T-cell (primary cell): ENCODE results near the gene SYNPO. TPM values are rescaled to one million over a fixed set of nuclear protein-coding genes. Genes with fewer than 3 reads are reported as not detected.

Experiments used
- ATAC-seq, 4 experiments: fragments of 200-7000 bp in 3 of 4; fragments of 150-1000 bp in 1 of 4; cut with Tn5 transposase; replicated peaks in 1 of 4; 1 replicate in 3 of 4; 2 replicates in 1 of 4; pipeline ENCODE4 v1.10.0; 2021; ENCODE audit warnings: moderate library complexity in 3 of 4, mild to moderate bottlenecking in 2 of 4, moderate number of reproducible peaks in 1 of 4
- CTCF ChIA-PET, 2 donors: fragments of 300-600 bp; sonication (Branson Sonifier 250); formaldehyde crosslinking; loops; one replicate each; lab custom pipeline; 2022; ENCODE audit warnings: antibody characterized with exemption in 2 of 2; lab: Charles Lee
- POLR2A ChIA-PET, 2 donors: fragments of 300-600 bp; sonication (Branson Sonifier 250); formaldehyde crosslinking; loops; one replicate each; lab custom pipeline; 2022; ENCODE audit warnings: antibody characterized with exemption in 2 of 2; lab: Charles Lee
- DNase-seq, 35 experiments: peaks; one replicate each; pipeline versions ENCODE4 v3.0.0 to v3.0.0-alpha.2; 2013 to 2023
- H3K27ac ChIP-seq: one replicate; pipeline ENCODE4 v1.5.1; 2013; ENCODE audit warnings: low read length
- H3K27me3 ChIP-seq, 2 experiments: replicated peaks in 1 of 2; 1 replicate in 1 of 2; 2 replicates in 1 of 2; pipeline versions ENCODE4 v1.6.1 to v1.7.0; 2013; ENCODE audit warnings: low read length in 1 of 2, mixed read lengths in 1 of 2; ENCODE audit not compliant: control insufficient read depth in 2 of 2, insufficient read depth in 2 of 2; ENCODE audit errors: extremely low read depth in 1 of 2
- H3K36me3 ChIP-seq, 2 donors: 1 replicate in 1 of 2; 2 replicates in 1 of 2; pipeline versions ENCODE4 v1.6.1 to v1.7.0; 2013; ENCODE audit warnings: low read length in 1 of 2; ENCODE audit not compliant: control insufficient read depth in 2 of 2, insufficient read depth in 1 of 2; ENCODE audit errors: extremely low read depth in 1 of 2
- H3K4me1 ChIP-seq, 2 experiments: 1 replicate in 1 of 2; 2 replicates in 1 of 2; pipeline versions ENCODE4 v1.6.1 to v1.7.0; 2013; ENCODE audit warnings: low read length in 2 of 2, mixed read lengths in 1 of 2; ENCODE audit not compliant: insufficient read depth in 2 of 2, control insufficient read depth in 1 of 2; ENCODE audit errors: extremely low read depth in 1 of 2
- H3K4me3 ChIP-seq, 2 donors: 1 replicate in 1 of 2; 2 replicates in 1 of 2; pipeline versions ENCODE4 v1.5.1 to v1.7.0; 2013; ENCODE audit warnings: mild to moderate bottlenecking in 2 of 2, low read length in 1 of 2, moderate library complexity in 1 of 2; ENCODE audit not compliant: control insufficient read depth in 1 of 2; ENCODE audit errors: extremely low read depth in 1 of 2
- H3K9me3 ChIP-seq: 2 replicates; pipeline ENCODE4 v1.7.0; 2013
- H3K27ac Mint-ChIP-seq, 2 donors: one replicate each; pipeline ENCODE4 v1.8.0; 2020 to 2021; ENCODE audit warnings: mild to moderate bottlenecking in 2 of 2, mixed read lengths in 2 of 2
- H3K27me3 Mint-ChIP-seq, 2 donors: one replicate each; pipeline ENCODE4 v1.8.0; 2021 to 2022; ENCODE audit warnings: mixed read lengths in 2 of 2
- H3K36me3 Mint-ChIP-seq: one replicate; pipeline ENCODE4 v1.8.0; 2021; ENCODE audit warnings: mixed read lengths
- H3K4me1 Mint-ChIP-seq, 3 donors: one replicate each; pipeline ENCODE4 v1.8.0; 2020 to 2022; ENCODE audit warnings: mixed read lengths in 3 of 3, mild to moderate bottlenecking in 1 of 3
- H3K4me3 Mint-ChIP-seq, 3 donors: one replicate each; pipeline ENCODE4 v1.8.0; 2020 to 2022; ENCODE audit warnings: mild to moderate bottlenecking in 3 of 3, mixed read lengths in 3 of 3, moderate library complexity in 3 of 3
- H3K9me3 Mint-ChIP-seq, 3 donors: one replicate each; pipeline ENCODE4 v1.8.0; 2020 to 2022; ENCODE audit warnings: mixed read lengths in 3 of 3
- WGBS: methylation state at CpG from one replicate; pipeline ENCODE4 v1.1.5; 2013; ENCODE audit warnings: missing lambda C conversion rate; ENCODE audit not compliant: insufficient coverage; 5-methylcytosine and 5-hydroxymethylcytosine counted together
- total RNA-seq, 35 experiments: library from RNA in 6 of 35; stranded (reverse) in 6 of 35; fragments of 120-200 nt in 1 of 35; gene quantifications; one replicate each; pipeline versions ENCODE4 v1.2.1 to v1.2.4 and lab custom pipeline; 2013 to 2026

Gene SYNPO
- total RNA-seq, 5 donors from 2014 or later (not counting 1 experiment from before 2014, with no cell fraction given): 0.09 to 1.9 (median 1.0) TPM

DNA sequence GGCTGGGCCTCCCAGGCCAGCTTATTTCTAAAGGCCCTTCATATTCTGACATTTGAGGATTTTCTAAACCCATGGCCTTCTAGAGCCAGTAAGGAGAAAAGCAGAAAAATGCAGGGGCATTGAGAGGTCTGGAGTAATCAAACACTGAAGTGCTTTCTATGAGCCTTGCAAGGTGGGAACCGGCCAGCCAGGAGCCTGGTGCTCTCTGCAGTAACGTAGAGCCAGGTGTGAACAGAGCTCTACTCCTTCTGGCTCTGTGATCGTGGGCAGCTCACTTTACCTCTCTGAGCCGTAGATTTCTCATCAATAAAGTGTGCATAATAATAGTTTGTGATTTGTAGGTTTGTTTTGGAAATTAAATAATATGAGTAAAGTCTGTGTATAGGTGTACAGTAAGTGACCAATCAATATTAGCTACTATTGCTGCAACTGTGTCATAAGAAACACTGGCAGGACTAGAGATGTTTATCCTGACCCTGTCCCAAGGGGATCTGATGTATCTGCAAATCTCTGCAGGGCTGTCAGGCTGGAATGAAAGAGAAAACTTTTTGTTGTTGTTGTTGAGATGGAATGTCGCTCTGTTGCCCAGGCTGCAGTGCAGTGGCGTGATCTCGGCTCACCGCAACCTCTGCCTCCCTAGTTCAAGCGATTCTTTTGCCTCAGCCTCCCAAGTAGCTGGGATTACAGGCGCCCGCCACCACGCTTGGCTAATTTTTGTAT, 2.7 kb downstream of the SYNPO start:
- no peak for DNase-seq
- 90% methylated on average over 2 of the region's 12 CpGs for WGBS
- no peaks in the 10 kb centered on the region for H3K9me3 ChIP-seq
- ChIA-PET POLR2A (no interaction called here), CTCF (interaction anchor here in 1 of 2 donors (0.5 kb wide), 1 partner anchor 807 kb away, joined by 3 read pairs; no protein-coding TSS in a partner anchor)
- H3K4me1 Mint-ChIP-seq: no peaks in the 10 kb centered on the region
- no peak overlapping the region for H3K4me3 Mint-ChIP-seq
- H3K27me3 Mint-ChIP-seq: peaks cover 2 to 9% of the 10 kb centered on the region in 2 donors
- H3K36me3 ChIP-seq: no peaks in the 10 kb centered on the region
- H3K9me3 Mint-ChIP-seq: no peaks in the 10 kb centered on the region
- H3K36me3 Mint-ChIP-seq: no peaks in the 10 kb centered on the region
- H3K27ac Mint-ChIP-seq: no peak overlapping the region
- H3K27me3 ChIP-seq: peaks cover 0 to 25% of the 10 kb centered on the region in 2 experiments
- H3K4me1 ChIP-seq: no peaks in the 10 kb centered on the region
- H3K4me3 ChIP-seq: no peak overlapping the region
- no peak overlapping the region for H3K27ac ChIP-seq
- ATAC-seq: no peak

DNA sequence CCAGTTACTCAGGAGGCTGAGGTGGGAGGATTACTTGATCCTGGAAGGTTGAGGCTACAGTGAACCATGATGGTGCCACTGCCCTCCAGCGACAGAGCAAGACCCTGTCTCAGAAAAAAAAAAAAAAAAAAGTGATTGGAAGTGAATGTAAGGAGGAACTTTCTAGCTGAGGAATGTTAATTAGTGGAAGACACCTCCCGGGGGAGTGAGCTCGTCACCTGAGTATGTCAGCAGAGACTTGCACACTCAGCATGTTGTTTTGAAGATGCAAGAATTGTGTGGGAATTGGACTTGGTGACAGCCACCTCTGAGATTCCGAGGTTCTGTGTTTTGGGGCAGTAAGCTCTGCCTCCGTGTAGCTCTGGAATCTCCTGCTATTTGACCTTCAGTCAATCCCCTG, 3.6 kb downstream of the SYNPO start:
- 89% methylated on average over 5 of the region's 5 CpGs for WGBS
- H3K27ac Mint-ChIP-seq: no peak overlapping the region
- peaks cover 0 to 6% of the 10 kb centered on the region in 2 donors for H3K27me3 Mint-ChIP-seq
- CTCF ChIA-PET: interaction anchor here (0.6 to 0.7 kb wide), 2 partner anchors 240 to 1204 kb away, joined by 4 to 5 read pairs; no protein-coding TSS in a partner anchor
- DNase-seq: no peak
- Histone ChIP-seq H3K27ac (no peak overlapping the region), H3K4me3 (no peak overlapping the region), H3K9me3 (no peaks in the 10 kb centered on the region), H3K36me3 (no peaks in the 10 kb centered on the region), H3K4me1 (no peaks in the 10 kb centered on the region), H3K27me3 (peaks cover 0 to 19% of the 10 kb centered on the region in 2 experiments)
- no peak overlapping the region for H3K4me3 Mint-ChIP-seq
- POLR2A ChIA-PET: interaction anchor here in 1 of 2 donors (0.7 kb wide), 1 partner anchor 27 kb away, joined by 5 read pairs; no protein-coding TSS in a partner anchor
- H3K9me3 Mint-ChIP-seq: no peaks in the 10 kb centered on the region
- no peaks in the 10 kb centered on the region for H3K36me3 Mint-ChIP-seq
- ATAC-seq: no peak
- H3K4me1 Mint-ChIP-seq: no peaks in the 10 kb centered on the region

DNA sequence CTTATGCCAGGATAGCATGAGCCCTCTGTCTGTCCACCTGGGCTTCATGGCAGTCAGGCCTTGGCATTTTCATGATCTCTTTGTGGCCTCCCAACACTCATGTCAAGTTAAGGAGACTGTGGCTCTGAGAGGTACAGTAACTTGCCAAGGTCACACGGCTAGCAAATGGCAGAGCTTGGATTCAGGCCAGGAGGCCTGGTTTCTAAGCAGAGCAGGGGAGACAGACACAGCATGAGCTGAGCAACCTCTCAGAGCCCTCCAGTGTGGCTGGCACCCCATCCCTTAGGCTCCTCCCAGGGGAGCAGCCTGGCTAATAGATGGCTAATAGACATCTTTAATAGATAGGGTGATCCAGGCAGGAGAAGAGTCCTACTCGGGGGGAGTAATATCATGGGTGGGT, 4.1 kb downstream of the SYNPO start:
- ATAC-seq (no peak), DNase-seq (no peak)
- Mint-ChIP-seq H3K36me3 (no peaks in the 10 kb centered on the region), H3K27ac (no peak overlapping the region), H3K4me3 (no peak overlapping the region), H3K27me3 (peaks cover 0 to 6% of the 10 kb centered on the region in 2 donors), H3K9me3 (no peaks in the 10 kb centered on the region), H3K4me1 (no peaks in the 10 kb centered on the region)
- no peaks in the 10 kb centered on the region for H3K36me3 ChIP-seq
- no peak overlapping the region for H3K27ac ChIP-seq
- H3K4me3 ChIP-seq: no peak overlapping the region
- ChIA-PET CTCF (interaction anchor here (0.6 to 0.7 kb wide), 2 partner anchors 240 to 1205 kb away, joined by 4 to 5 read pairs; no protein-coding TSS in a partner anchor), POLR2A (interaction anchor here in 1 of 2 donors (0.7 kb wide), 1 partner anchor 27 kb away, joined by 5 read pairs; no protein-coding TSS in a partner anchor)
- H3K27me3 ChIP-seq: peaks cover 0 to 15% of the 10 kb centered on the region in 2 experiments
- no peaks in the 10 kb centered on the region for H3K9me3 ChIP-seq
- 83% methylated on average over 2 of the region's 2 CpGs for WGBS
- H3K4me1 ChIP-seq: no peaks in the 10 kb centered on the region

DNA sequence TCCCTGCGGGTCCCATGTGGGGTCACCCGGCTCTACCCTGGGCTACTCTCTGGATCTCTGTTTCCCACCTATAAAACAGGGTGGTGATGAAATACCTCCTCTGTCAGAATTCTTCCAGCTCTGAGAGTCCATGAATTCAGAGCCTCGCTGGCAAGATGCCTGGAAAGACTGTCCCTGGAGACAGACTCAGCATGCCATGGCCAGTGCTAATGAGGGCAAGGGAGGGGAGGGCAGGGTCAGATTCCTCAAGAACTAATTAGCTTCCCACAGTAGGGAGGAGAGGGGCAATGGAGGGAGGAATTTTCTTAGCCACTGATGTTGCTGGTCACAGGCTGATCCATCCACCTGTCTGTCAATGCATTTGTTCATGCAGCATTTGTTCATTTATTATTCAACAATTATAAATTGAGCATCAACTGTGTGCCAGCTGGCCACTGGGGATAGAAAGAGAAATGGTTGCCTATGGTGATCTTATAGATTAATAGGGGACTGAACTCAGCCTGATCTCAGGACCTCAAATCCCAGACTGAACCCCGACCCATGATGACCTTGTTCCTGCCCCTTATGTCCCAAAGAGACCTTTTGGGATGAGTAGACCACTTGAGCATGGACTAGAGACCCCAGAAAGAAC, 4.7 kb downstream of the SYNPO start:
- H3K27ac ChIP-seq: no peak overlapping the region
- no peaks in the 10 kb centered on the region for H3K9me3 ChIP-seq
- H3K4me3 ChIP-seq: no peak overlapping the region
- H3K9me3 Mint-ChIP-seq: no peaks in the 10 kb centered on the region
- no peaks in the 10 kb centered on the region for H3K36me3 Mint-ChIP-seq
- WGBS: 55% methylated on average over 2 of the region's 4 CpGs
- no peaks in the 10 kb centered on the region for H3K36me3 ChIP-seq
- ChIA-PET POLR2A (no interaction called here), CTCF (interaction anchor here in 1 of 2 donors (0.6 kb wide), 1 partner anchor 26 kb away, joined by 5 read pairs; no protein-coding TSS in a partner anchor)
- ATAC-seq (no peak), DNase-seq (no peak)
- no peak overlapping the region for H3K27ac Mint-ChIP-seq
- peaks cover 0 to 6% of the 10 kb centered on the region in 2 donors for H3K27me3 Mint-ChIP-seq
- H3K4me1 ChIP-seq: no peaks in the 10 kb centered on the region
- peaks cover 0 to 11% of the 10 kb centered on the region in 2 experiments for H3K27me3 ChIP-seq
- no peaks in the 10 kb centered on the region for H3K4me1 Mint-ChIP-seq
- no peak overlapping the region for H3K4me3 Mint-ChIP-seq

DNA sequence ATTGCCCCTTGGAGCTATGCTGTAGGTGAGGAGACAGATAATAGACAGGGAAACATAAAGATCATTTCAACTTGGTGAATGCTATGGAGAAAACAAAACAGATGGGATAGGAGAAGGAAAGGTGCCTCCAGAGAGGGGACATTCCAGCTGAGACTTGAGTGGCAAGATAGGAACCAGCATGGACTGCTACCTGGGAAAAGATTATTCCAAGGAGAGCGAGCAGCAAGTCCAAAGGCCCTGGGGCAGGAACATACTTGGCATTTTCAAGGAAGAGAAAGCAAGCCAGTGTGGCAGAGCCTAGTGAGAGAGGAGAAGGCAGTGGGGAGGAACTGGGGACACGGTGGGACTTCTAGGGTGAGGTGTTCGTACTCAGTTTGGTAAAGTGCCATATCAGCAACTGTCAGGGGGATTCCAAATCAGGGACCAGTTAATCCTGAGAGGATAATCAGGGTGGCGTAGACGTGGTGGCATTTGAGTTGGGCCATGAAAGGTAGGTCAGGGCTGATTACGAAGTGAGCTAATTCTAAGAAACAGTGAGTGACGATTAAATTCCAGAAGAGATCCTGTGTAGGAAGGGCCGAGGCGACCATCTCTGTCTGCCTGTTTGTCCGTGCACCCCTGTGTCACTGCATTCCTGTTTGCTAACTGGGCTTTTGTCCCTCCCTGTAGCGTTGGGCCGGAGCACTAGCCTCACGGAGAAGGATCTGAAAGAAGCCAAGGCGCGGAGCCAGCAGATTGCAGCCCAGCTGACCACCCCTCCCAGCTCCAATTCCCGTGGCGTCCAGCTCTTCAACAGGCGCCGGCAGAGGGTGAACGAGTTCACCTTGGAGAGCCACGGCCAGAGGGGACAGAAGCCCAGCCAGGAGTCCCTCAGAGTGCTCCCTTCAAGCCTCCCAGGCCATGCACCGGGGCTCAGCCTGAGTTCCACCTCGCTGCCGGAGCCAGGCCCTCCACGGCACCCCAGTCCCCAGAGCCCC, 7.1 kb downstream of the SYNPO start:
- CTCF ChIA-PET: interaction anchor here in 1 of 2 donors (0.6 kb wide), 1 partner anchor 790 kb away, joined by 5 read pairs; no protein-coding TSS in a partner anchor
- Histone ChIP-seq H3K36me3 (no peaks in the 10 kb centered on the region), H3K4me3 (no peak overlapping the region), H3K27ac (no peak overlapping the region), H3K27me3 (peaks cover 0 to 7% of the 10 kb centered on the region in 2 experiments), H3K9me3 (no peaks in the 10 kb centered on the region), H3K4me1 (no peaks in the 10 kb centered on the region)
- H3K27ac Mint-ChIP-seq: no peak overlapping the region
- H3K27me3 Mint-ChIP-seq: peaks cover 0 to 3% of the 10 kb centered on the region in 2 donors
- no peaks in the 10 kb centered on the region for H3K9me3 Mint-ChIP-seq
- no peak overlapping the region for H3K4me3 Mint-ChIP-seq
- WGBS: 84% methylated on average over 22 of the region's 25 CpGs
- POLR2A ChIA-PET: no interaction called here
- ATAC-seq: no peak
- no peak for DNase-seq
- no peaks in the 10 kb centered on the region for H3K36me3 Mint-ChIP-seq
- no peaks in the 10 kb centered on the region for H3K4me1 Mint-ChIP-seq
